Measurements from ENCODE around the gene MOB2.
A peak's percentile ranks its signal among the peaks of the same experiment; 100 is the strongest.
"Not testable (repeated sequence)": the region's sequence is repeated elsewhere in the genome, so short reads cannot be mapped to it uniquely, and the experiment has no call there.

Gene MOB2

GRCh38 chr11:1515082-1516060 lies 28.8 kb upstream of the MOB2 start:
- TF ChIP-seq TARDBP (IDR thresholded peaks at IDR 0.05) (no peak), L3MBTL2 (conservative IDR thresholded peaks at IDR 0.05) (no peak), FOXA1 (IDR thresholded peaks at IDR 0.05) (no peak), SP1 (IDR thresholded peaks at IDR 0.05) (no peak), ZNF384 (IDR thresholded peaks at IDR 0.05) (no peak), NFRKB (IDR thresholded peaks at IDR 0.05) (no peak), ARNT (IDR thresholded peaks at IDR 0.05) (no peak), SUZ12 (IDR thresholded peaks at IDR 0.05) (no peak), HDGF (IDR thresholded peaks at IDR 0.05; ENCODE audit: borderline replicate concordance) (no peak), CTBP1 (IDR thresholded peaks at IDR 0.05; ENCODE audit: borderline replicate concordance) (no peak), ELF4 (IDR thresholded peaks at IDR 0.05) (no peak), LEF1 (IDR thresholded peaks at IDR 0.05; ENCODE audit: borderline replicate concordance) (no peak), FOXM1 (IDR thresholded peaks at IDR 0.05; ENCODE audit: borderline replicate concordance) (no peak), BHLHE40 (IDR thresholded peaks at IDR 0.05; ENCODE audit: borderline replicate concordance) (no peak), FOXK2 (IDR thresholded peaks at IDR 0.05) (no peak)
- TF ChIP-seq, protein P1, sequence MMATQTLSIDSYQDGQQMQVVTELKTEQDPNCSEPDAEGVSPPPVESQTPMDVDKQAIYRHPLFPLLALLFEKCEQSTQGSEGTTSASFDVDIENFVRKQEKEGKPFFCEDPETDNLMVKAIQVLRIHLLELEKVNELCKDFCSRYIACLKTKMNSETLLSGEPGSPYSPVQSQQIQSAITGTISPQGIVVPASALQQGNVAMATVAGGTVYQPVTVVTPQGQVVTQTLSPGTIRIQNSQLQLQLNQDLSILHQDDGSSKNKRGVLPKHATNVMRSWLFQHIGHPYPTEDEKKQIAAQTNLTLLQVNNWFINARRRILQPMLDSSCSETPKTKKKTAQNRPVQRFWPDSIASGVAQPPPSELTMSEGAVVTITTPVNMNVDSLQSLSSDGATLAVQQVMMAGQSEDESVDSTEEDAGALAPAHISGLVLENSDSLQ (IDR thresholded peaks at IDR 0.05), result no peak
- POLR2A ChIA-PET, result interaction anchor here (0.7 kb wide), 1 partner anchor 126 kb away, joined by 3 read pairs; the partner anchor contains the start of gene BRSK2
- CTCF ChIA-PET, result no interaction called here
- DNase-seq (ENCODE audit: extremely low spot score), result peak; percentile 92

DNA sequence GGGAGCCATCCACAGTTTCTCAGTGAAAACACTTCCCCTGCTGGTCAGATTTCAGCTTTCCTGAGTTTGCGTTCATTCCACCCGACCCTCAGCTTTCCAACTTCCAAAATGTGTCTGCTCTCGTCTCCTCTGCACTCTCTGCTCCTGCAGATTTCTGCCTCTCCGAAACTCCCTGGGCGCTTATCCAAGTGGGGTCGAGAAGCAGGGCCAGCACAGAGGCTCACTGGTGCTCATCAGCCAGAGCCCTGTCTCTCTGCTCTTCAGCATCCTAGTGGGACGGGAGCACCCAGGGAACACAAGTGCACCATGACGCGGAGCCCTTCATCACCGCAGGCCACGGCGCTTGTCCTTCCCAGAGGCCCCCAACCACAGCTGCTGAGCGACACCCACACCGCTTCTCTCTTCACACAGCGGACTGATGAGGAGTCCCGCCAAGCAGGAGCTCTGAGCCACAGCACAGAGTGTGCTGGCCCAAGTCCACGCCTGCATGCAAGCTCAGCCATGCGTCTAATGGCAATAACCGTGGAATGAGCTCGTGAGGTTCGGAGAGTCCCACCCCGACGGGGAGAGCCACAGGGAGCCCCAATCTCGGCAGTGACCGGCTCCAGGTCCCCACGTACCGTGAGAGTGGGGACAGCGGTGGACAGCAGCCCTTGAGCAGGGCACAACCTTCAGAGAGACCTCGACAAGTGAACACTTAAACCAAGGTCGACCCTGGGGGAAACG lies 27.9 kb upstream of the MOB2 start:
- TF ChIP-seq ZNF384 (IDR thresholded peaks at IDR 0.05) (no peak), LEF1 (IDR thresholded peaks at IDR 0.05; ENCODE audit: borderline replicate concordance) (no peak), SUZ12 (IDR thresholded peaks at IDR 0.05) (no peak), NFRKB (IDR thresholded peaks at IDR 0.05) (no peak), CTBP1 (IDR thresholded peaks at IDR 0.05; ENCODE audit: borderline replicate concordance) (no peak), TARDBP (IDR thresholded peaks at IDR 0.05) (no peak), HDGF (IDR thresholded peaks at IDR 0.05; ENCODE audit: borderline replicate concordance) (no peak), FOXM1 (IDR thresholded peaks at IDR 0.05; ENCODE audit: borderline replicate concordance) (no peak), FOXK2 (IDR thresholded peaks at IDR 0.05) (no peak), ELF4 (IDR thresholded peaks at IDR 0.05) (no peak), BHLHE40 (IDR thresholded peaks at IDR 0.05; ENCODE audit: borderline replicate concordance) (no peak), L3MBTL2 (conservative IDR thresholded peaks at IDR 0.05) (no peak)
- TF ChIP-seq, protein P1 (IDR thresholded peaks at IDR 0.05), result no peak
- DNase-seq (ENCODE audit: extremely low spot score), result no peak
- ChIA-PET CTCF (interaction anchor here (1.5 kb wide), 1 partner anchor 9 kb away, joined by 3 read pairs; no protein-coding TSS in a partner anchor), POLR2A (no interaction called here)

DNA sequence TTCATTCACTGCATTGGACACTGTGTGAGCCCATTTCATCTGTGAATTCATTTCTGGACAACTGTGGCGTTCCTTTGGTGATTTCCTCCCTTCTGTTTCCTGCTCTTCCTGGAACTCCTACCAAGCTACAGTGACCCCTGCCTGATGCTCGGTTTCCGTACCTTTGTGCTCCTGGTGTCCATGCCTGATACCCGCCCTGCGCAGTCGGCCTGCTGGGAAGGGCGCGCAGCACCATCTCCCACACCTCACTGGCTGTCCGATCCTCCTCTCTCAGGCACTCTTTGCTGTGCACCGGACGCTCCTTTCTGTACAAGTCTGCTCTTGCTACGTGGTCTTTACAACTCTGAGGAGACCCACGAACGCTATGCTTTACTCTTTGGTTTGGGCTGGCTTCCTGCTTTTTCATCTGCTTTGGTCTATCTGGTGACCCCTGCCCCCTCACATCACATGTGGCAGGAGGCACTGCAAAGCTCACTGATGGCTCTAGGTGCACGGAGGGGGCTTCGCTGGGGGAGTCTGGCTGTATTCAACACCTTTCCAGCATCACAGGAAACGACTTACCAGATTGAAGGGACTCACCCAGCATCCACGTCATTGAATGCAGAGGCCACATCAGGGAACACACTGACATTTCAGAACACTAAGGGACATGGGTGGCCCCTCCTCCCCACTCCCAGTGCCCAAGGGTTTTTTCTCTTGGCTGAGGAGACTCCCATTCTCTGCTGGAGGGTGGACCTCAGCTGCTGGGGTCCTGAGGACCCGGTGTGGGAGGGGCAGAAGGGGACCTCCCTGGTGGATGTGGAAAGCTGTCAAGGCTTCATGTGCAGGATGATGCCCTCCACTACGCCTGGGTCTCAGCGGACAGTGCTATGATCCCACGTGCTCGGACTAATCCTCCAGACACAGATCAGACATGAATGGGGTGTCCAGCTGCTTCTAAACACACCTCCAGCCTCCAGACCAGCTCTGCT lies 27.0 kb upstream of the MOB2 start:
- TF ChIP-seq, protein P1 (IDR thresholded peaks at IDR 0.05), result no peak
- TF ChIP-seq ELF4 (IDR thresholded peaks at IDR 0.05) (no peak), NFRKB (IDR thresholded peaks at IDR 0.05) (no peak), SP1 (IDR thresholded peaks at IDR 0.05) (no peak), LEF1 (IDR thresholded peaks at IDR 0.05; ENCODE audit: borderline replicate concordance) (no peak), FOXM1 (IDR thresholded peaks at IDR 0.05; ENCODE audit: borderline replicate concordance) (no peak), TARDBP (IDR thresholded peaks at IDR 0.05) (no peak)

GRCh38 chr11:1512531-1513258 lies 26.1 kb upstream of the MOB2 start:
- CTCF ChIA-PET, POLR2A ChIA-PET: not testable (repeated sequence)
- peak; percentile 41 for DNase-seq (ENCODE audit: extremely low spot score)

More for the DNA sequence above, 27.0 kb upstream of the MOB2 start:
- ChIA-PET CTCF (interaction anchor here (1.5 kb wide), 1 partner anchor 8 kb away, joined by 3 read pairs; no protein-coding TSS in a partner anchor), POLR2A (no interaction called here)
- DNase-seq (ENCODE audit: extremely low spot score), result no peak

Data from HEK293T (cell line).